ENCODE measurements around the gene ZFHX3. TPM values are rescaled to one million over a fixed set of nuclear protein-coding genes. Genes with fewer than 3 reads are reported as not detected.

Gene ZFHX3
- total RNA-seq, 1 experiment from 2014 or later: 1.5 TPM

GRCh38 chr16:73000907-73001521, 46.9 kb downstream of the ZFHX3 start:
- TF ChIP-seq CTCF (conservative IDR thresholded peaks at IDR 0.05): no peak
- Histone ChIP-seq H2AK5ac (ENCODE audit: insufficient read length, low read length) (no peak overlapping the region), H4K91ac (ENCODE audit: insufficient read length, low read depth, low read length) (no peak overlapping the region), H3K4me2 (ENCODE audit: insufficient read depth, insufficient read length, low read length) (no peak overlapping the region), H2AFZ (ENCODE audit: low read length) (no peak overlapping the region), H3K18ac (ENCODE audit: insufficient read length, low read depth, low read length) (no peak overlapping the region), H2BK120ac (ENCODE audit: low read depth, low read length, poor library complexity, severe bottlenecking) (no peak overlapping the region), H2BK20ac (ENCODE audit: low read depth, low read length, poor library complexity, severe bottlenecking) (no peak overlapping the region), H2BK15ac (ENCODE audit: low read depth, low read length) (no peak overlapping the region), H2BK12ac (ENCODE audit: insufficient read length, low read depth, low read length) (no peak overlapping the region), H3K4ac (ENCODE audit: low read depth, low read length) (no peak overlapping the region), H3K9me3 (ENCODE audit: control insufficient read depth, low read depth, low read length) (no peaks in the 10 kb centered on the region), H2BK5ac (ENCODE audit: insufficient read length, low read length) (no peak overlapping the region), H3K14ac (ENCODE audit: insufficient read depth, low read length) (no peak overlapping the region), H3K79me2 (ENCODE audit: insufficient read depth, low read length) (no peaks in the 10 kb centered on the region), H4K20me1 (ENCODE audit: control insufficient read depth, insufficient read depth, insufficient read length) (no peaks in the 10 kb centered on the region), H3K56ac (ENCODE audit: insufficient read length, low read depth, low read length) (no peak overlapping the region), H3K9ac (ENCODE audit: extremely low read depth, insufficient read length, low read length) (no peak overlapping the region), H3K4me1 (ENCODE audit: insufficient read depth, low read length) (no peaks in the 10 kb centered on the region), H4K8ac (replicated peaks; ENCODE audit: insufficient read length, low read depth, low read length) (no peak overlapping the region), H3K23ac (ENCODE audit: insufficient read length, low read depth, low read length) (no peak overlapping the region), H3K27ac (ENCODE audit: insufficient read length, low read depth, low read length) (no peak overlapping the region), H3K23me2 (ENCODE audit: insufficient read length, low read depth, low read length, poor library complexity, severe bottlenecking) (no peaks in the 10 kb centered on the region), H3K79me1 (ENCODE audit: insufficient read depth, low read depth, low read length, poor library complexity, severe bottlenecking) (no peaks in the 10 kb centered on the region), H4K5ac (ENCODE audit: insufficient read length, low read depth, low read length) (no peak overlapping the region), H3T11ph (ENCODE audit: low read length) (no peak overlapping the region), H3K27me3 (ENCODE audit: insufficient read depth, low read length) (no peaks in the 10 kb centered on the region; the same call in 1 of the 2 replicates)
- WGBS (ENCODE audit: extremely low coverage, insufficient read length, low lambda C conversion rate): no CpG with 5 or more reads among the region's 7 CpGs
- Mint-ChIP-seq H3K27me3 (ENCODE audit: low read depth) (peaks cover 20% of the 10 kb centered on the region), H3K4me3 (no peak overlapping the region), H3K36me3 (ENCODE audit: insufficient read depth in 1 of 3, low read depth in 3 of 3) (peaks cover 0 to 6% (median 6%) of the 10 kb centered on the region in 3 experiments; a peak in 3 of 7 replicates), H3K9me3 (peaks cover 11 to 12% of the 10 kb centered on the region in 2 experiments), H3K27ac (no peak overlapping the region), H3K4me1 (peaks cover 0 to 3% of the 10 kb centered on the region in 2 experiments; a peak in 1 of 4 replicates)
- no peak for DNase-seq

All from H9 (cell line).